ENCODE results near the gene TSPAN5. TPM values are rescaled to one million over a fixed set of nuclear protein-coding genes. Genes with fewer than 3 reads are reported as not detected.

TSPAN5 gene
- total and polyA plus RNA-seq, 9 of the 15 experiments (the other 6 are each of a cell fraction or from before 2014, with no cell fraction given) = 0.58 to 6.6 (median 0.73) TPM

DNA sequence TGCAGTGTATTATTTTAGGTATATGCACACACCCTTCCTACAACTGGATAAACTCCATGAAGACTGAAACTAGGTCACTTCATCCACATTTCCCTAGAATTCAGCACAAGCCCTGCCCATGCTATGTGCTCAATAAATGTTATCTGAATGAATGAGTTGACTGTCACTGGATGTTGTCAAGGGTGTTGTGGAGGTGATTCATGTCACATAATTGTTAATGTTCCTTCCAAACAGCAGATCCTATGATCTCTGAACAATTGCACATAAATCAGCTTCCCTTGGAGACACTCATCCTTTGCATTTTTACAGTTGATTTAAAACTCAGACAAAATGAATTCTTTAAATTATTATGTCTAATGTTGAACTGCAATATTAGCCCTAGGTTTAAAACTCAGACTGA lies 154.7 kb downstream of the TSPAN5 start (continued):
- TF ChIP-seq ZBTB5 (IDR thresholded peaks at IDR 0.05) (no peak), ZNF324 (CRISPR knock-in tag; IDR thresholded peaks at IDR 0.05) (no peak), POU5F1 (IDR thresholded peaks at IDR 0.05; ENCODE audit: borderline replicate concordance, low read depth, low read length, partially characterized antibody) (no peak), NCOA1 (IDR thresholded peaks at IDR 0.05; ENCODE audit: low read depth) (no peak), KLF13 (tag; IDR thresholded peaks at IDR 0.05; ENCODE audit: borderline replicate concordance, low read depth) (no peak), PTBP1 (IDR thresholded peaks at IDR 0.05; ENCODE audit: low read depth, low read length) (no peak), NCOA4 (IDR thresholded peaks at IDR 0.05; ENCODE audit: partially characterized antibody) (no peak), LEF1 (IDR thresholded peaks at IDR 0.05) (no peak)
- TF ChIP-seq, protein P1, sequence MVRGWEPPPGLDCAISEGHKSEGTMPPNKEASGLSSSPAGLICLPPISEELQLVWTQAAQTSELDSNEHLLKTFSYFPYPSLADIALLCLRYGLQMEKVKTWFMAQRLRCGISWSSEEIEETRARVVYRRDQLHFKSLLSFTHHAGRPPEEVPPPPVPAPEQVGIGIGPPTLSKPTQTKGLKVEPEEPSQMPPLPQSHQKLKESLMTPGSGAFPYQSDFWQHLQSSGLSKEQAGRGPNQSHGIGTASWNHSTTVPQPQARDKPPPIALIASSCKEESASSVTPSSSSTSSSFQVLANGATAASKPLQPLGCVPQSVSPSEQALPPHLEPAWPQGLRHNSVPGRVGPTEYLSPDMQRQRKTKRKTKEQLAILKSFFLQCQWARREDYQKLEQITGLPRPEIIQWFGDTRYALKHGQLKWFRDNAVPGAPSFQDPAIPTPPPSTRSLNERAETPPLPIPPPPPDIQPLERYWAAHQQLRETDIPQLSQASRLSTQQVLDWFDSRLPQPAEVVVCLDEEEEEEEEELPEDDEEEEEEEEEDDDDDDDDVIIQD (CRISPR knock-in tag; IDR thresholded peaks at IDR 0.05) = no peak

Measured in K562 (cell line).